ENCODE measurements around the gene TTC23L.

Gene TTC23L

GRCh38 chr5:34869256-34869655 lies 30.3 kb downstream of the TTC23L start:
- DNase-seq: peak in 3 of 51 donors; percentile 5 to 74 (median 18)

- no peak for DNase-seq
Measured at GRCh38 chr5:34870382-34870781, 31.4 kb downstream of the TTC23L start.

GRCh38 chr5:34876275-34876674 lies 37.3 kb downstream of the TTC23L start:
- DNase-seq: no peak

- DNase-seq: no peak
Measured at GRCh38 chr5:34881246-34881645, 42.3 kb downstream of the TTC23L start.

DNA sequence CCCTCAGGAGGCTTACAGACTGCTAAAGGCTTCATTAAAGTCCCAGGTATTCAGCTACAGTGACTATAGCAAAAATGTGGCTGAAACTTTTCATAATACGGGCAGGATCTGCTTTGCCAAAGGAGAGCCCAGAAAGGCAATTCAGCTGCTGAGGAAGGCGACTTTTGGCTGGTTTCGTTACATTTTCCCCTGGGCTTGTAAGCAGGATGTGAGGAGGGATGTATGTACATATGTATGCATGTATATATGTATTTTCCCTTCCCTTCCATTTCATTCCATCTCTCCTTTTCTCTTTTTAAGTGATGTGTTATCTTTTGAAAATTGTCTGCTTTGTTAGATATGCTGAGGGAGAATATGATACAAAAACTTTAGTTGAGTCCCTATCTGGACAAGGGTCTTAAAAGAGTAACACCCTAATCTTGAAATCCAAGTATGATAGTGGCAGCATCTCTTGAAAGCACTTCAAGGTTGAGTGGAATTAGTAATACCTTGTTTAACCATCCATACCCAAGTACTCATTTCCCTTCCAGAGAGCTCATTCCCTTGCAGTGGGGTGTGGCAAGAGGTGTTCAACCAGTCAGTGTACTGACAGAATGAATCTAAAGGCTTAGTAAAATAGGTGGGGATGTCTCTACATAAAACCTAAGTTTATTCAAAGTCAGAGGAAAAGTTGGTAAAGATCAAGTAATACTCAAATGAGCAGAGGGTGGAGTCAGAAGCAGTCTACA lies 47.6 kb downstream of the TTC23L start:
- no peak for DNase-seq

- DNase-seq: no peak
Measured at GRCh38 chr5:34889394-34889793, 50.4 kb downstream of the TTC23L start.

DNA sequence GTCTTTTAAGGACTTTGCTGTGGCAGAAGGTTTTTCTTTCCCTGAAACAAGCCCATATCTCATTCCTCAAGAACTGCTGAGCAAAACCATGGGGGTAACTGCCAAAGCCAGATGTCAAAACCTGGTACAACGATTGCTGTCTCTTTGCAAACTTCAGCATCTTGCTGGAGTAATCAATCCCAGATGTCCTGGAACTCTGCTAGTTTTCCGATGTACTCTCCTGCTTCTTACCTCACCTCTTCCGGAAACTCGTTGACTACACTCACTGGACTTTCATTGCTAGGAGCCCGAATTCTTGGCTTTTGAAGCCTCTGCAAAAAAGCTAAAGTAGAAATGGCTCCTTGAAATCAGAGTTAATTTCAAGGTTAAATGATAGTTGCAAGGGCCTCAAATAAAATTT lies 53.0 kb downstream of the TTC23L start:
- DNase-seq: no peak

DNA sequence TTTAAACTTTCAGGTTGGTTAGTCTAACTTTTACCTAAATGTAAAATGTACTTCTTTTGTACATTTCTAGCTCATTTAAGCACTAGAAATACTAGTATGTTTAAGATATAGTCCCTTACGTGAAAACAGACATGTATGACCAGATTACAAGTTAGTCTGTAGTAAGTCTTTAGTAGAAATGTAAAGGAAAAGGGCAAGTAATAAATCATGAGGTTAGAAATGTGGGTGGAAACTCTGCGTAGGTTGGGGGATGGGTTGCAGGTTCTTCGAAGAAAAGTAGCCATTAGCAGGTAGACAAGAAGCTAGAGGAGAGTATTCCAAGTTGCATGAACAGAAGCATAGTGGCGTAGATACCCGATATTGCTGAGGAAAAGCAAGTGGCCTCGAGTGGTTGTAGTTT lies 53.5 kb downstream of the TTC23L start:
- no peak for DNase-seq

DNA sequence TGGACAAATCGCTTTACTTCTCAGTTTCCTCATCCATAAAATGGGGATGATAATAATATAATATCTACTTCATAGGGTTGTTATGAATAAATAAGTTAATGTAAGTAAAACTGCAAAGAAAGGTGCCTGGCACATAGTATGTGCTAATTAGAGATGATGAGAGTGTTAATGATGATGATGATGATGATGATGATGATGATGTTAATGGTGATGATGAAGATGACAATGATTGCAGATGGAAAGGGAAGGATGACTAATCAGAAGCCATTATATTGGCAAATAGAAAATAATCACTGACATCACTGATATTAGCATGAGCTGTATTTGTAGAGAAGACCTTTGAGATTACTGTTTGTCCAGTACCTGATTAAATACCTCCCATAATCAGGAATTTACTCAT lies 55.8 kb downstream of the TTC23L start:
- DNase-seq: no peak

DNA sequence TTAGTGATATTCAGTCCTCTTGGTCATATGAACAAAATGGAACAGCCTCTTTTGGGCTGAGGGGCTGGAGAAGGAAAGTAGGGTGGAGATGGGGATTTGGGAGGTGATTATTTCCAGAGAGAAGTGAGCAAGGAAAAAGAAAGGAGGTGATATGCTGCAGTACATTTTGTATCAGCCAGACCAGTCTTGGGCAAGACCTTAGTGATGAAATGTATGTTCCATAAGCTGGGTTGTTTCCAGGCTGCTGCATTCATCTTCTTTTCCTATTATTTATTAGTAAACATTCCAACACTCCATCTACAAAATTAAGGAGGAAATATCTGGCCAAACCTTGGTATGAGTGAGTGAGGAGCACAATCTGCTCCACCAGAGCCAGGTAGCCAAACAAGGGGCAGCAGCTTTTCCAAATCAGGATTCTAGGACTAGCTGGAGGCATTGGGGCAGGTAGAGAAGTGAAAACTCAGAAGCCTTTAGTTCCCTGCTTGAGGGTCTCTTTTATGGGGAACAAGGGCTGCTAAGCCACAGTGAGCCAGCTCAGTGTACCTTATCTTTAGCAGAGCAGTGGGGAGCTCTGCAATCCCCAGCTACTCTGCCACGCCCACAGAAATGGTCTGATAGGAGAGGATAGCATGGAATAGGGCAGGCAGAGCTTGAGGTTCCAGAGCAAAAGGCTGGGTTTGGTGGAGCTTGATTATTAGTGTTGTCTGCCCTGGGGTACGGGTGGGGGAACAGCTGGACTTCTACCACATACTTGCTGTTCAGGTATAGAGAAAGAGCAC lies 56.9 kb downstream of the TTC23L start:
- DNase-seq: no peak

GRCh38 chr5:34897646-34898045 lies 58.7 kb downstream of the TTC23L start:
- DNase-seq: no peak

- peak in 43 of 51 donors; percentile 1 to 82 (median 35) for DNase-seq
Measured at GRCh38 chr5:34898258-34898895, 59.4 kb downstream of the TTC23L start.

DNA sequence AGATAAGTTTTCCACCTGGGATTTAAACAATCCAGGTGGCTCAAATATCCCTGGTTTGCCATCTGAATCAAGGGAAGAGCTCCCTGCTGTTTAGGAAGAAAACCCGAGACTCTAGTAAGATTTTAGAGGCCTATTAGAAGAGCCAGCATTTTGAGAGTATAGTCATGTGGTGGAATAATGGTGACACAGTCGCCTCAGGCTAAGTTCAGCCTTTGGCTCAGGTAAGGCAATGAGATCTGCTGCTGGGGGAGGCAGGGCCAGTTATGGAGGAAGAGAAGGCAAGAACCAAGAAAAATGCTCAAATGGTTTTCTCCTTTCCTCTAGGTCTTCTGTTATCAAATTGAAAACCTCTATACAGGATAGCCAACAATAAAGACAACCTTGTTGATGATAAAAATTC lies 60.1 kb downstream of the TTC23L start:
- no peak for DNase-seq

GRCh38 chr5:34900652-34901051 lies 61.7 kb downstream of the TTC23L start:
- no peak for DNase-seq

DNA sequence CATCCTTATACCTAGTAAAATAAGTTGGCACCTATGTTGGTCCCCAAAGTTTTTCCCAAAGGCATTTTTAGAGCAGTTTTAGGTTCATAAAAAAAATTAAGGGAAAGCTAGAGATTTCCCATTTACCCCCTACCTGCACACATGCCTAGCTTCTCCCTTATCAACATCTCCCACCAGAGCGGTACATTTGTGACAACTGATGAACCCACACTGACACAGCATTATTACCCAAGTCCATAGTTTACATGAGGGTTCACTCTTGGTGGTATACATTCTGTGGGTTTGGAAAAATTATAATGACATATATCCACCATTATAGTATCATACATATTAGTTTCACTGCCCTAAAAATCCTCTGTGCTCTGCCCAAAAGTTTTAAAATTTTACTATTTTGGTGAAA lies 64.3 kb downstream of the TTC23L start:
- no peak for DNase-seq

GRCh38 chr5:34905564-34905963 lies 66.6 kb downstream of the TTC23L start:
- no peak for DNase-seq

- DNase-seq: no peak
Measured at GRCh38 chr5:34913072-34913471, 74.1 kb downstream of the TTC23L start.

DNA sequence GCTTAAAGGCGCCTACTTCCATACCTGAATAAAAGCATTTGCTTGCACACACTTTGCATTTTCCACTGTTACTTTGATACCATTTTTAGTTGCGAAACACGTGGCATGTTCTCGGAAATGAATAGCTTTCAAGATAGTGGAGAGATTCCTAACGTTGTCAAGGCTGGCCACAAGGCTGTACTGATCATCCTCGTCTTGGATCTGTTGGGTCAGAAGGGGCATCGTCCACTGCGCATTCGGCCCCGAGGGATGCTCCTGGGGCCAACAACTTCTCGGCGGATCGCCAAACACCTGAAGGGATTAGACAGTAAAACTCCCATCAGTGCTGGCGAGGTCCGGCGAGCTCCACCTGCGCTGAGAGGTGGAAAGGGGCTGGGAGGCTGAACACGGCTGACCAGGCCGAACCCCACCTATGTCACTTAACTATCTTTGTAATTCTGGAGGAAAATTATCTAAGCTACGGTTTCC lies 75.7 kb downstream of the TTC23L start:
- DNase-seq: peak in 17 of 51 donors; percentile 5 to 45 (median 27)

DNA sequence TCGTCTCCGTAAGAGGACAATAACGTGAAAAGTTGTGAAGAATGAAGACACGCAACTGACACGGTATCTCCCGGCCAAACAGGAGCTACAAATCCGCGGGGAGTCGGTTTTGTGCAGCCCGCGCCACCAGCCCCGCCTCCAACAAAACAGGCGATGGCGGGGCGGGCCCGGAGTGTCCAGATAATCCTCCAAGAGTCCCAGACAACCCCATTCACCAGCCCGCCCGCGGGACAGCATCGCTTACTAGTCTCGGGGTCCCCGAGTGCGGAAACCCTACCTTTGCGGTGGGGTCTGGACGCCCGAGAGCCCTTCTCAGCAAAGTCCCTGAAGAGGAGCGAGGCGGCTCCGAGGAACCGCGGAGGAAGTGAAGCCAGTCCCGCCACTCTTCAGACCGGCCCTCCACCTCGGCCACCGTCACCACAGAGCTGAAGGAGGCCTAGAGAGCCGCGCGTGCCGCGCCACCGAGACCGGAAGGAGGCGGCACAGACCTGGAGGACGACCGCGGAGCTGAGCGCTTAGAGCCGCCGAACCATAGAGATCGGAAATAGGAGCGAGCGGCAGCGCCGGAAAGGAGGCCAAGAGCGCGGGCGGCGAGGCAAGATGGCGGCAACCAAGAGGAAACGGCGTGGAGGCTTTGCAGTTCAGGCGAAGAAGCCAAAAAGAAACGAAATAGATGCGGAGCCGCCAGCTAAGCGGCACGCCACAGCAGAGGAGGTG lies 76.3 kb downstream of the TTC23L start, which contains the start of the genes BRIX1 and RAD1:
TSS of gene BRIX1 (plus strand) at position 573 of the 717 bp plus-strand sequence. CDS start at position 601, 28 bp downstream.
TSS of gene RAD1 (minus strand) at position 366 of the 717 bp plus-strand sequence. CDS start 612 bp downstream, outside the sequence.
- peak; percentile 68 to 98 (median 95) for DNase-seq

GRCh38 chr5:34915856-34916192 lies 76.9 kb downstream of the TTC23L start:
- DNase-seq: peak in 4 of 51 donors; percentile 36 to 49 (median 39)

GRCh38 chr5:34916518-34916917 lies 77.6 kb downstream of the TTC23L start:
- DNase-seq: no peak

Data from hypothalamus (tissue), 51 donors.